Stimulated activated CD4-positive, alpha-beta T cell treated with anti-CD3 and anti-CD28 coated beads, Interleukin-15, amount 100 ng/mL, for 48 hours (primary cell): ENCODE measurements around the gene PACSIN1.

Source experiments
- DNase-seq, 2 donors: peaks; one replicate each; pipeline ENCODE4 v3.0.0-alpha.2; 2020; ENCODE audit warnings: low read depth in 2 of 2

PACSIN1 gene, protein sequence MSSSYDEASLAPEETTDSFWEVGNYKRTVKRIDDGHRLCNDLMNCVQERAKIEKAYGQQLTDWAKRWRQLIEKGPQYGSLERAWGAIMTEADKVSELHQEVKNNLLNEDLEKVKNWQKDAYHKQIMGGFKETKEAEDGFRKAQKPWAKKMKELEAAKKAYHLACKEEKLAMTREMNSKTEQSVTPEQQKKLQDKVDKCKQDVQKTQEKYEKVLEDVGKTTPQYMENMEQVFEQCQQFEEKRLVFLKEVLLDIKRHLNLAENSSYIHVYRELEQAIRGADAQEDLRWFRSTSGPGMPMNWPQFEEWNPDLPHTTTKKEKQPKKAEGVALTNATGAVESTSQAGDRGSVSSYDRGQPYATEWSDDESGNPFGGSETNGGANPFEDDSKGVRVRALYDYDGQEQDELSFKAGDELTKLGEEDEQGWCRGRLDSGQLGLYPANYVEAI

DNA sequence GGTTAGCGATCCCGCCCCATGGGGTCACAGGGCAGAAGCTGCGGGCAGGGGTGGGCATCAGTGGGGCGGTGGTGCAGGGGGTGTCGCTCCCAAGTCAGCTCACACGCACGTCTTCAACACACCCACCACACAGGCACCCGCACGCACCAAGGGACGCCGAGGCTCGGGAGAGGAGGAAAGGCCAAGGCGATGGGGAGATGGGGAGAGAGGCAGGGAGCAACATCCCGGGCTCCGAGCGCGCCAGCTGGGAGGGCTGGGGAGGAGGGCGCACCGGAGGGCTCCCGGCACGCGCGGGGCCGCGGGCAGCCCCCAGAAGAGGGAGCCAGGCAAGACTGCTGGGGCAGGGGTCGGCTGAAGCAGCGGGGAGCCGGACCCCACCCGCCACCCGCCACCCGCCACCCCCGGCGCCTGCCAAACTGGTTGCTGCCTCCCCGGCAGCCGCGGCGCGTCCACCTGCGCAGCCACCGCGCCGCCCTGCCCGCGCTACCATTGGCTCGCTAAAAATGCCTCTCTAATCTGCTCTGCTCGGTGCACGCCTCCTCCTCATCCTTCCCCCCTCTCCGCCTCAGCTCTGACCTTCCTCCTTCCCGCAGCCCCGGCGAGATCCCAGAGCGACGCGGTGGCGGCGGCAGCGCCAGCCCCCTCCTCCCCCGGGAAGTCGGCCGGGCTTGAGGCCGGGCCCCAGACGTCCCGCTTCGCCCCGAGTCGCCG is at the start of gene PACSIN1:
Gene PACSIN1, plus strand, starts transcription at position 546 of the 711 bp plus-strand sequence. CDS start 60,230 bp downstream, outside the sequence.
- DNase-seq = peak in 1 of 2 donors; percentile 8

DNA sequence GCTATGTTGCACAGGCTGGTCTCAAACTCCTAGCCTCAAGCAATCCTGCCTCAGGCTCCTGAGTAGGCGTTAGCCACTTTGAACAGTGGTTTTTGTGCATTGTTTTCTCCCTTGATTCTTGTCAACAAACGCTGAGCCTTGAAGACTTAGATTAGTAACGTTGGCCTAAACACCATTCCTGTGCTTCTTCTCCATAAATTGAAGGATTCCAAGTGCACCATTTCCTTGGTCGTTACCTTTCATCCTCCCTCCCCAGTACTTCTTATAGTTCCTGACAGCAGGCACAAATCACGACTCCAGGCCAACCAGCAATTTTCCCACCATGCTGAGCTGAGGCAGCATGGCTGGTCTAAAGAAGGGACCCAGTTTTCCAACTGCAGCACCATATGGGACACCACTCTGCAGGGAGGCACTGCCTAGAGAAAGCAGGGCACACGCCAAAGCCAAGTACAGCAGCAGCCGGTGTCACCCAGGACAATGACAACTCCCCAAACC is 49.0 kb upstream of the PACSIN1 start:
- DNase-seq = no peak

DNA sequence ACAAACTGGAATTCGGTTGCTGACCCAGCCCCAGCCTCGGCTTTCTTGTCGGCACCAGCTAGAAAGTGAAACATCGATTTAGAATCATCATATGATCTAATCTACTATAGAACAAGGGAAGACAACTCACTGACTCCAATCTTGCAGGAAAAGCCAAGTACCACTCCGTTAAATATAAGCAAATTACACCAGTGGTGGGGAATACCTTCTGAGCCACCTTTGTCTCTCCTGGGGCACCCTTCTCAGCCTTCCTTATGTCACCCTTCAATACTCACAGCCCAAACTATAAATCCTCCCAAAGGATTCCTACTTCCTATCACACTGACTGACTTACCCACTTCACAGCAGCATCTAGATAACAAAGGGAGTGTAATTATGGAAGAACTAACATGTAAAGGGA is 47.5 kb upstream of the PACSIN1 start:
- DNase-seq = no peak

DNA sequence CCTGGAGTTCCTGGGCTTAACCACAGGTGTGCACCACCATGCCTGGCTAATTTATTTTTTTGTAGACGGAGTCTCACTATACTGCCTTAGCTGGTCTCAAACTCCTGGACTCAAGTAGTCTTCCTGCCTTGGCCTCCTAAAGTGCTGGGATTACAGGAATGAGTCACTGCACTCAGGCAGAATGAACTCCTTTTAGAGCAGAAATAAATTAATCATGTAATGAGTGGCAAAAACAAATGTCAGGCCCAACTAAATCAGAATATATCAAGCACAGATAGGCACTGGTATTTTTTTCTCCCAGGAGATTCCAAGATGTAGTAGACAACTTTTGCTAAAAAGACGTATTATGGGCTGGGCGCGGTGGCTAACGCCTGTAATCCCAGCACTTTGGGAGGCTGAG is 42.6 kb upstream of the PACSIN1 start:
- no peak for DNase-seq

DNA sequence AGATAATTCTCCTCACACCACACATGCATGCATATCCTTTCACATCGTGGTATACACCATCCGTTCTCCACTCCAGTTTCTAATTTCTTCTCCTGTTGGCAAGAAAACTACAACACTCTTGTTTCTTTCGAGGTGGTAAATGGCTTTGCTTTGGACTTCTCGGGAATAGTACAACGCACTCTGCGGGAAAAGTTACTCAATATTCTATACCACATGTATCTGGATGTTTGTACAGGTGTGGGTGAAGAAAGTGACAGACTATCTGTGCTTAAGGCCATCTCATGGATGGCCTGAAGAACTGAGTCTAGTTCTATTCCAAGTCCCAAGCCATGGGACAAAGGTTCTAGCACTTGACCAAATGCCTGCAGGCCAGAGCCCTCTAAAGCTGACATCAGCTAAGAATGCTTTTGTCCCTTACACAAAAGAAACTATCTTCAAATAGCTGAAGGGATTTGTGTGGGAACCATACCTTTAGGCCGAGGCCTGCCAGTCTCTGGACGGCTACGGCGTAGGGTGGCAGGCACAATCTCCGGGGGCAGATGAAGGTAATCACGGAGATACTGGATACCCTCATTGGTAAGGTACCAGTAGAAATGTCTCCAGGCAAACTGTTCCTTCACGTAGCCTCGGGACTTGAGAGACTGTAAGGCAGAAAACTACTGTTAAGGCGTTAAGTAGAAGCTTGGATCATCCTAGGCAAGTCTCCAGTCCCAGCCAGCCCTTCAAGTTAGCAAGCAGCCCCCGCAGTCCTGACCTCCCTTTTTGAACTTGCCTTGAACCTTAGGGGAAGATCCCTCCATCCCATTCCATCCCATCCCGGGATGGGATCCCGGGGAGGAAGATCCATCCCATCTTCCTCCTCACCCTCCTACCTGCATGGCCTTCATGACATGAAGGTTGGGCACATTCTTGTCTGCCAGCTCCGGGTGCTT is 41.4 kb upstream of the PACSIN1 start:
- DNase-seq = no peak

DNA sequence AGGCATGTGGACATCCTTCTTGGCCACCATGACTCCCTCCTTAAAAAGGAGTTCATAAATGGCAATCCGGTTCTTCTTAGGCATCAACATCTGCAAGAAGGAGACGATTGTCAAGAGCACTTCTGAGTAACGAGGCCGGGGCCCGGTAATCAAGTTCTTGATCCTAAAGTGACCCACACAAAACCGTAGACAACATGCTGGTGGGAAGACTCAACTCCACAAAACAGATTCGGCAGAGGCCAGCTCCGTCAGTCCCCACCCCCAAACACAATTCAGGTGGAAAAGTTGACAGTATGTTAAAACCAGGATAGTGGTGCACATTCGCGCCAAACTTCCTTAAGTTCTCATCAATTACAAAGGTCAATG is 40.8 kb upstream of the PACSIN1 start:
- DNase-seq = no peak

DNA sequence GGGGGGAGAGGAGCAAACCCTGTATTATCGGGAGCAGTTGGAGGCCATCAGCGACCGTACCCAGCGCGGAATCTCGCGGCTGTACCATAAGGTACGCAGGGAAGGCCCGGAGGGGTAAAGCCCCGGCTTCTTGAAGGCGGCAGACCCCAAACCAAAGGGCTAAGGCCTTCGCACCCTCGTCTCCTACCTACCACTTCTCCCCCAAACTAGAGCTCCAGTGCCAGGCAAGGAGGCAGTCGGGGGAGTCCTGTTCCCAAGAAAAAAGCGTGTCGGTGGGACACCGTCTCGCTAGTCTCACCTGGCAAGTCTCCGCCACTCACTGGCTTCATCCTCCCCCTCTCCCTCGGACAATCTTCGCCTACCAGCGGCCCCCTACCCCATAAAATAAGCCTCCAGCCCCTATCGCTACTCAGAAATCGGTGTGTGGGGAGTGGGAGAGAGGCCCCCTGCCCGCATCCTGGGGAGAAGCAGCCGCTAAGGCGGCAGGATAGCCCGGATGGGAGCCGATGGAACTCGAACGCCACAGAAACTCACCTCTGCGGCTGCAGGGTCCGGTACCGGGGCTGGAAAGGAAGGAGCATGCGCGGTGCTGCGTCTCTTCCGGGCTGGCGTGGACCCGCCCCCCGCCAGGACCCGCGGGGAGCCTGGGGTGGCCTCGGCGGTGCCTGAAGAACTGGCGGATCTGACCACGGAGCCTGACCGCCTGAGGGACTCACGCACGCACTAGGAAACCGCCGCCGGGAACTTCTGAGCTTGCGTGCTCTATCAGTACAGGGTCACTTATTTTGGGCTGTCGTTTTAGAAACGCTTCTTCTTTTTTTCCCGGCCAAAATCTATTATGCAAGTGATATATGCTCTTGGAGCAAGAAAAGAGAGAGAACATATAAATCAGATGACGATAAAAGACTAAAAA is 40.1 kb upstream of the PACSIN1 start, which contains the start of gene RPS10:
Gene RPS10, minus strand, starts transcription at position 572 of the 913 bp plus-strand sequence. CDS start 848 bp downstream, outside the sequence.
- DNase-seq = peak; percentile 83 to 88

DNA sequence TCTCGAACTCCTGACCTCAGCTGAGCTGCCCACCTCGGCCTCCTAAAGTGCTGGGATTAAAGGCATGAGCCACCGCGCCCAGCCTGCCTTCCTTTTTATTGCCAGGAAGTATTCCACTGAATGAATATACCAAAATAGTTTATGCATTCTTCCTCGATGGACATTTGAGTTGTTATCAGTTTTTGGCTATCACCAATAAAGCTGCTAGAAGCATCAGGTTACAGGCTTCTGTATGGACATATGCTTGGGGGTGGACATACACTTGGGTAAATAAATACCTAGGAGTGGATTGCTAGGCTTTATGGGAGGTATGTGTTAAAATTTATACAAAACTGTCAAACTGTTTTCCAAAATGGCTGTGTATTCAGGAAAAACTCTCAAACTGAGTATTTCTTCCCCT is 30.0 kb upstream of the PACSIN1 start:
- no peak for DNase-seq

DNA sequence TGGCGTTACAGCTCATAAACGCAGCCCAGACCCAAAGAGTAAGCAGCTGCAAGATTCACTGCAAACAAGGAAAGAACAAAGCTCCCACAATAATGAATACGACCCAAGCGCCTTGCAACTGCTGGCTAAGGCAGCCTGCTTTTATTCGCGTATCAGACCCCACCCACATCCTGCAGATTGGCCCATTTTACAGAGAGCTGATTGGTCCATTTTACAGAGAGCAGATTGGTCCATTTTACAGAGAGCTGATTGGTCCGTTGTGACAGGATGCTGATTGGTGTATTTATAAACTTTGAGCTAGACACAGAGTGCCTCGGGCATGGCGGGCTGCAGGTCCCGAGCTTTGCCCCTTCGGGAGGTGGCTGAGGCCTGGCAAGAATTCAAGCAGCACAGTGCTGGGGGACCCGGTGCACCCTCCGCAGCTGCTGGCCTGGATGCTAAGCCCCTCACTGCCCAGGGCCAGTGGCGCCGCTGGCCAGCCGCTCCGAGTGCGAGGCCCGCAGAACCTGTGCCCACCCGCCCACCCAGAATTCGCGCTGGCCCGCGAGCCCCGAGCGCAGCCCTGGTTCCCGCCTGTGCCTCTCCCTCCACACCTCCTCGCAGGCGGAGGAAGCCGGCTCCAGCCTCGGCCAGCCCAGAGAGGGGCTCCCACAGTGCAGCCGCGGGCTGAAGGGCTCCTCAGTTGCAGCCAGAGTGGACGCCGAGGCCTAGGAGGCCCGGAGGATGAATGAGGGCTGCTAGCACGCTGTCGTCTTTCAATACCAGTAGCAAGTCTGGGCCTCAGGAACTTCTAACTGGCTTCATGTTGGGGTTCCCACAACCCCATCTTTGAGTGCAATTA is 28.9 kb upstream of the PACSIN1 start:
- DNase-seq = no peak

DNA sequence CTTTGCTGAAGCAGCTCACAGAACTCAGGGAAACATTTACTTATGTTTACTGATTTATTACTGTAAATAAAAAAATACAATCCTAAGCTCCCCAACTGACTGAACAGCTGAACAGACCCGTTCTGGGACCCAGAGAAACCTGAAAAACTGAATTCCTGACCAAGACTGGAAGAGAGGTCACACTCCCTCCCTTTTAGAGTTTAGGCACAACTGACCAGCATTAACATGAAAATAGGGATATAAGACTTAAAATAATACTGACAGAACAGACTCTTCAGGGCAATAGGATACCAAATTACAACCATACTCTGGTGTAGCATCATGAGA is 28.3 kb upstream of the PACSIN1 start:
- no peak for DNase-seq

DNA sequence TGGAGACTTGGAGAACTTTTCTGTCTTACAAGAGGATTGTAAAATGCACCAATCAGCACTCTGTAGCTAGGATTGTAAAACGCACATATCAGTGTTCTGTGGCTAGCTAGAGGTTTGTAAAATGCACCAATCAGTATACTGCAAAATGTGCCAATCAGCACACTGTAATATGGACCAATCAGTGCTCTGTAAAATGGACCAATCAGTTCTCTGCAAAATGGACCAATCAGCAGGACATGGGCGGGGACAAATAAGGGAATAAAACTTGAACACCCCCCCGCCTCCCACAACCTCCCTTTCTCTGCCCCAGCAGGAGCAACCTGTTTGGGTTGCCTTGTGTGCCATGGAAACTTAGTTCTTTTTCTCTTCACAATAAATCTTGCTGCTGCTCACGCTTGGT is 27.2 kb upstream of the PACSIN1 start:
- DNase-seq = no peak

DNA sequence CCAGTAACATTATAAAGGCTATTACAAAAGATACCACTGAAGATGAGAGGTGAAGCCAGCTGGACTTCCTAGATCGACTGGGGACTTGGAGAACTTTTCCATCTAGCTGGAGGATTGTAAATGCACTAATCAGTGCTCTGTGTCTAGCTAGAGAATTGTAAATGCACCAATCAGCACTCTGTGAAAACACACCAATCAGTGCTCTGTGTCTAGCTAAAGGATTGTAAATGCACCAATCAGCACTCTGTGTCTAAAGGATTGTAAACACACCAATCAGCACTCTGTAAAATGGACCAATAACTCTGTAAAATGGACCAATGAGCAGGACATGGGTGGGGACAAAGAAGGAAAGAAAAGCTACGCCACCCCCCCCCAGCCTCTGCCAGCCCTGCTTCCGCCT is 26.4 kb upstream of the PACSIN1 start:
- DNase-seq = no peak

DNA sequence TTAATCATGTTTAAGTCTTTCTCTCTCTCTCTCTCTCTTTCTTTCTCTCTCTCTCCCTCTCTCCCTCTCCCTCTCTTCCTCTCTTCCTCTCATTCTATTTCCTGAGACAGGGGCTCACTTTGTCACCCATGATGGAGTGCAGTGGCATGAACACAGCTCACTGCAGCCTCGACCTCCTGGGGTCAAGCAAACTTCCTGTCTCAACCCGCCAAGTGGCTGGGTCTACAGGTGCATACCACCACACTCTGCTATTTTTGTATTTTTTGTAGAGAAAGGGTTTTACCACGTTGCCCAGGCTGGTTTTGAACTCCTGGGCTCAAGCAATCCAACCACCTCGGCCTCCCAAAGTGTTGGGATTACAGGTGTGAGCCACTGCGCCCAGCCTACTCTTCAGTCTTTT is 24.4 kb upstream of the PACSIN1 start:
- no peak for DNase-seq

DNA sequence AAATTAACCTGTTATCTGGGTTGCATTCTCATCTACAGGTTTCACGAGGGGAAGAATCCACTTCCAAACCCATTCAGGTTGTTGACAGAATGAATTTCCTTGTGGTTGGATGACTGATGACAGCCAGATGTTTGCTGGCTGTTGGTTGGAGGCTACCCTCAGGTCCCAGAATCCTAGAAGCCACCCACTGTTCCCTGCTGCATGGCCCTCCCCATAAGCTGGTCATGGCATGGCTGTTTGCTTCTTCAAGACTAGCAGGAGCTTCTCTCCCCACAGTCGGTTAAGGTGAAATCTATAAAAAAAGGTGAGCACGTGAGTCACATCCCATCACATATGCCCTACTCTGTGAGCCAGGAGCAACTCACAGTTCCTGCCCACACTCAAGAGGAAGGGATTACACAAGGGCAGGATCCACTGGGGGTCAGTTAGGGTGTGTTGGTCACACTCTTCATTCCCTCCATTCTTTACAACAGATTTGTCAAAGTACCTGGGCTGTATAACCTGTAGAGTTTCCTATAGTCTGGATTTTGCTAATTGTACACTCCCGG is 20.5 kb upstream of the PACSIN1 start:
- DNase-seq = no peak

DNA sequence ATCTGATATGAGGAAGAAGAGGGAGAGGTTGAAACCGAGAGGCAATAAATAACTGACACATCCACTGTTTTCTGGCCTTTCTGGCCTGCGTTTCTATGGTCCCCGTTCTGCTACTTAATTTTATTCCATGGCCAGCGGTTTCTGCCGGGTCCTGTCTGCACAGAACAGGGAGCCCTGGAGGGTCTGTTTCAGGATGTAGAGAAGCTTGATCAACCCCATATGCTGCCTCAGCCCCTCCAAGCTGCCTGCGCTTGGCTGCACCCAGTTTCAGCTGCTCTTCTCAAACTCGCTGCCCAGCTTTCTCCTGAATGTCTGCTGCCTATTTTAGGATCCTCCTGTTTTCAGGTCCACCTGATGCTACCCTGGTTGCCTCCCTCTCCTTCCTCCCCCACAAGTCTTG is 18.5 kb upstream of the PACSIN1 start:
- DNase-seq = no peak

DNA sequence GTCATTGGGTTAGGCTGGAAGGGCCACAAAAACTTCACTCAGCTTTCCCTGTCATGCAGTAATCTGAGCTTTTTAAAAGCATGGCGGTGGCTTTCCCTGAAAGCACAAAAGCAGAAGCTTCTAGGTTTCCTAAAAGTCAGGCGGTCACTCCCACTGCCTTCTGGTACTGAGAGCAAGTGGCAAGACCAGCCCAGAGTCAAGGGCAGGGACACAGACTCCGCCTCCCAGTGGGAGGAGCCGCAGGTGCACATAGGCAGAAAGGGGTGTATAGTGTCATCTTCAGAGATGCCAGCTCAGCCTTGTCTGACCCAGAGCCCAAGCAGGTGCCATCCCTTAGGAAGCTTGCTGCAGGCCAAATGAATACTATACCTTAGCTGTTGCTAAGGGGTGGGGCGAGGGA is 18.0 kb upstream of the PACSIN1 start:
- DNase-seq = no peak

DNA sequence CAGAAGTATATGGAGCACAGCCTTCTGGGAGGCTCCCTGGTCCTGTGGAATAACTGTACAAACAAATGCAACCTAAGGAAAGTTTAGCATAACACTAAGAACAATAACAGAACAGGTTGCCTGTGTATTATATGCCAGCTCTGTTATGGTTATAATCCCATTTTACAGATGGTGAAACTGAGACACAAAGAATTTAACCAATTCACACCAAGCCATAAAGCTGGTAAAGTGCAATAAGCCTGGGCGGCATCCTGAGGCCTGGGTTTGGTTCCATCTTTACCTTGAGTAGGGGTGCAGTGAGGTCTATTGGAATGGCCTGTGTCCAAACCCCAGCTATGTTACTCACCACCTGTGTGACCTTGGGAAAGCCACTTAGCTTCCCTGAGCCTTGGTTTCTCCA is 14.7 kb upstream of the PACSIN1 start:
- DNase-seq = no peak

DNA sequence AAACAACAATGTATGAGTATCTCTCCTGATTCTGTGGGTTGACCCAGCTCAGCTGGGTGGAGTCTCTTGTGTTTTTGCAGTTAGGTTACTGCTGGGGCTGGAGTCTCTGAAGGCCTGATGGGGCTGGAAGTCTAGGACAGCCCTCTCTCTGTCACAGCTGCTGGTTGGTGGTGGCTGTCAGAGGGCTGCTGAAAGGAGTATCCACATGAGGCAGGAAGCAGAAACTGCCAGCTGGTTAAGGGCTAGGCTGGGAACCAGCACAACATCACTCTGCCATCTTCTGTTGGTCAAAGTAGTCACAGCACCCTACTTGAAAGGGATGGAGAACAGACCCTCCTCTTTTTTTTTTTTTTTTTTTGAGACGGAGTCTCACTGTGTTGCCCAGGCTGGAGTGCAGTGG is 10.0 kb upstream of the PACSIN1 start:
- no peak for DNase-seq

DNA sequence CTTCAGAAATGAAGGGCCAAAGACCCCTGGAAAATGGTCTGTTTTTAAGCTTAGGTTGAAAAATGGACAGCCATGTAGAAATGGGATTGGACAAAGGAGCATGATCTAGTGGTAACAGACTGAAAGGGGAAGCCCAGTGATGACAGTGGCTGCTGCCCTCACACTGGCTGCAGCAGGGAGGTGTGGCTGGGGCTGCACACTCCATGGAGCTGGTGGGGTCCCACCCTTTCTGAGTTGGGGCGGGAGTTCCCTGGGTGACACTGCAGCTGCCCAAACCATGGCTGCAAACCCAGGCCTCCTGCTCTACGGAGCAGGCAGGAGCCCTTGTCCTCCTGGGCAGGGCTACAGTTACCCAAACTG is 8.5 kb upstream of the PACSIN1 start:
- DNase-seq = no peak
